ENCODE results near the gene GALNT12. TPM values are rescaled to one million over a fixed set of nuclear protein-coding genes. Genes with fewer than 3 reads are reported as not detected.

GALNT12 gene
- total RNA-seq, 2 donors from 2014 or later: 69.6 to 145 TPM

DNA sequence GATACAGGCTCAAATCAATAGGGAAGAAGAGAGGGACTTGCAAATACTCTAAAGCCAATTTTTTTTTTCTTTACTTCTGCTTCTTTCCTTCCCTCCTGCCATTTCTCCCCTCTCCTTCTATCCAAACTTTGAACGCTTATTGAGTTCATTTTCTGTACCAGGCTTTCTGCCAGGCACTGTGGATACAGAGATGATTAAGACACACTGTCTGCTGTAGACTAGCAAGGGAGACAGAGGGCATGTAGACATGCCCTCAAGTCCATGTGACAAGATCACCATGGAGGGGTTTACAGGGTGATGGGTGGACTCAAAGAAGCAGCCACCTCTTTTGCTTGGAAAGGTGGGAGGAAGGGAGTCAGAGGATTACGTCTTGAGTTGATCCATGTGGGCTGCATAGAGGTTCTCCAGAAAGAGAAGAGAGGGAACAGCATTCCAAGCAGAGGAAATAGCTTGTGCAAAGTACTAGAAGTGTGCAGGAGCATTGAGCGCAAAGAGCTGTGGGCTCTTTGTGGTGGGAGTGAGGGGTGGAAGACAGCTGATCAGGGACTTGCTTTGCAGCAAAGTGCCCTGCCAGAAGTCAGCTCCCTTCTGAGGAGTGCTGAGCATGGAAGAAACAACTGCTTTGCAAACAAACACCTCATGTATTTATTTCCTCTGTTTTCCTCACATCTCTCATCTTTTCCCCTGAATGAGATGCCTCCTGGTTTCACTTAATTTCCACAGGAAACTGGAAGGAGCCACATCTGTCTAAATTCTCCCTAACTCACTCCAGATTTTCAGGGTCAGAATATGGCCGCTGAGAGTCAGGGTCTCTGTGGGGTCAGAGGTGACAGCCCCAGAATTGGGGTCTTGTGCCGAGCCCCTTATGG lies 71.9 kb downstream of the GALNT12 start:
- Histone ChIP-seq H3K9ac (ENCODE audit: low read depth in 2 of 2, low read length in 2 of 2) (no peak overlapping the region), H3K4me3 (no peak overlapping the region), H3K36me3 (no peaks in the 10 kb centered on the region), H3K9me3 (no peaks in the 10 kb centered on the region), H3K4me1 (no peaks in the 10 kb centered on the region), H3K27ac (no peak overlapping the region), H3K27me3 (no peaks in the 10 kb centered on the region)
- no peak for DNase-seq
- intact Hi-C loops (cut with DNase I): no loop called here
- TF ChIP-seq, protein P1, sequence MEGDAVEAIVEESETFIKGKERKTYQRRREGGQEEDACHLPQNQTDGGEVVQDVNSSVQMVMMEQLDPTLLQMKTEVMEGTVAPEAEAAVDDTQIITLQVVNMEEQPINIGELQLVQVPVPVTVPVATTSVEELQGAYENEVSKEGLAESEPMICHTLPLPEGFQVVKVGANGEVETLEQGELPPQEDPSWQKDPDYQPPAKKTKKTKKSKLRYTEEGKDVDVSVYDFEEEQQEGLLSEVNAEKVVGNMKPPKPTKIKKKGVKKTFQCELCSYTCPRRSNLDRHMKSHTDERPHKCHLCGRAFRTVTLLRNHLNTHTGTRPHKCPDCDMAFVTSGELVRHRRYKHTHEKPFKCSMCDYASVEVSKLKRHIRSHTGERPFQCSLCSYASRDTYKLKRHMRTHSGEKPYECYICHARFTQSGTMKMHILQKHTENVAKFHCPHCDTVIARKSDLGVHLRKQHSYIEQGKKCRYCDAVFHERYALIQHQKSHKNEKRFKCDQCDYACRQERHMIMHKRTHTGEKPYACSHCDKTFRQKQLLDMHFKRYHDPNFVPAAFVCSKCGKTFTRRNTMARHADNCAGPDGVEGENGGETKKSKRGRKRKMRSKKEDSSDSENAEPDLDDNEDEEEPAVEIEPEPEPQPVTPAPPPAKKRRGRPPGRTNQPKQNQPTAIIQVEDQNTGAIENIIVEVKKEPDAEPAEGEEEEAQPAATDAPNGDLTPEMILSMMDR (IDR thresholded peaks at IDR 0.05): no peak

DNA sequence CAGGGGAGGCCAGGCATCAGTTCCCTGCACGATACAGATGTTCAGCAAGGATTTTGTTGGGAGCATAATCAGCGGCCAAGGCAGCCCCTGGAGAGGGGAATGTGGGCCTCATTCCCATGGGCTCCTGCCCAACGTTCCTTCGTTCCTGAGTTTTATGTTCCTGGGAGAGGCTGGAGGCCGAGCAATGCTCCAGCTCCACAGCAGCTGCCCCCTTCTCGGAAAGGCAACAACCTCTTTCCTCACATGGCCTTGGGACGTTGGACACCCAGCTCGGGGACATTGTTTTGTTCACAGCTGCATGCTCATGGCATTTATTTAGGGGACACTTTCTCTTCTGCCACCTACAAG lies 72.5 kb downstream of the GALNT12 start:
- Histone ChIP-seq H3K4me3 (no peak overlapping the region), H3K27ac (no peak overlapping the region), H3K27me3 (no peaks in the 10 kb centered on the region), H3K36me3 (no peaks in the 10 kb centered on the region), H3K4me1 (no peaks in the 10 kb centered on the region), H3K9me3 (no peaks in the 10 kb centered on the region), H3K9ac (ENCODE audit: low read depth in 2 of 2, low read length in 2 of 2) (no peak overlapping the region)
- intact Hi-C loops (cut with DNase I): no loop called here
- DNase-seq: no peak
- TF ChIP-seq, protein P1 (IDR thresholded peaks at IDR 0.05): no peak

DNA sequence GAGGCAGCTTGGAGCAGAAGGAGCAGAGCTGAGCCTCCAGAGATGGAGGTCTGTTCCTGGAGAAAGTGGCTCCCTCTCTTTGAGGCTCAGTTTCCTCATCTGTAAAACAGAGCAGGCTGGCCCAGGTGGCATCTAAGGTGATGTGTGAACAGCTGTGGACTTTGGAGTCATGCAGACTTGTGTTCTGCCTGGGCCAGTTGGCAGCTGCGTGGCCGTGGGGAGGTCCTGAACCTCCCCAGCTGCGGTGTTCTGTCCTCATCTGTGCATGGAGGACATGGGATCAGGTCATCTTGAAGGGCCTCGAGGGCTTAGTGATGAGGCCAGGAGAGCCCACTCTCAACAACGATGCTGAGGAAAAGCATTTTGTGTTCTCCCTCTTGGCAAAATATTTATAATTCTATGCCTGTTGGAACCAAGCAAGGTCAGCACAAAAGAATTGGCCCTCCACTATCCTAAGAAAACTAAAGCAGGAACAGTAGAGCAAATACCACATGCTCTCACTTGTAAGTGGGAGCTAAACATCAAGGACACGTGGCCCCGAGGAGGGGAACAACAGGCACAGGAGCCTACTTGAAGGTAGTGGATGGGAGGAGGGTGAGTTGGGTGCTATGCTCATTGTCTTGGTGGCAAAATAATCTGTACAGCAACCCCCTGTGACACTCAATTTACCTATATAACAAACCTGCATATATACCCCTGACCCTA lies 73.0 kb downstream of the GALNT12 start:
- Histone ChIP-seq H3K9me3 (no peaks in the 10 kb centered on the region), H3K27ac (no peak overlapping the region), H3K27me3 (no peaks in the 10 kb centered on the region), H3K9ac (ENCODE audit: low read depth in 2 of 2, low read length in 2 of 2) (no peak overlapping the region), H3K4me1 (no peaks in the 10 kb centered on the region), H3K36me3 (no peaks in the 10 kb centered on the region), H3K4me3 (no peak overlapping the region)
- TF ChIP-seq, protein P1 (IDR thresholded peaks at IDR 0.05): no peak
- DNase-seq: no peak
- intact Hi-C loops (cut with DNase I): no loop called here

DNA sequence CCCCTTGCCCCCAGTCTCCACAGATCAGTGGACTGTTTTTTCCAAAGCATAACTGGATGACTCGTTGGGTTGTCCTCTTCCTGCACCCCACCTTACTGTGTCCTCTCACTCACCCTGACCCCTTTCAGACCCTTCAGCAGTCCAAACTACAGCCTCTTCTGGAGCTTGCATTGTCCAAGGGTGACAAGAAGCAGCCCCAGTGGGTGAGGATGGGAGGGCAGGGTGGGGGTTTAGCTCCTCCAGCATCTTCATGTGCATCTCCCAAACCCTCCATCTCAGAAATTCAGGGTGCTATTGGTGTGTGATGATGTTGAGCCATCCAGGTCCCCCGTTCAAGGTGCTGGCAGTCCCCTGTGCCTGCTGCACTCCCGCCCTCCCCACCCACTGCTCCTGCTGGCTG lies 73.9 kb downstream of the GALNT12 start:
- DNase-seq: no peak
- H3K27me3 ChIP-seq: no peaks in the 10 kb centered on the region
- H3K9ac ChIP-seq (ENCODE audit: low read depth in 2 of 2, low read length in 2 of 2): no peak overlapping the region
- H3K4me3 ChIP-seq: no peak overlapping the region
- no peaks in the 10 kb centered on the region for H3K36me3 ChIP-seq
- intact Hi-C loops (cut with DNase I): no loop called here
- H3K9me3 ChIP-seq: no peaks in the 10 kb centered on the region
- H3K4me1 ChIP-seq: no peaks in the 10 kb centered on the region
- no peak overlapping the region for H3K27ac ChIP-seq
- TF ChIP-seq, protein P1 (IDR thresholded peaks at IDR 0.05): no peak

DNA sequence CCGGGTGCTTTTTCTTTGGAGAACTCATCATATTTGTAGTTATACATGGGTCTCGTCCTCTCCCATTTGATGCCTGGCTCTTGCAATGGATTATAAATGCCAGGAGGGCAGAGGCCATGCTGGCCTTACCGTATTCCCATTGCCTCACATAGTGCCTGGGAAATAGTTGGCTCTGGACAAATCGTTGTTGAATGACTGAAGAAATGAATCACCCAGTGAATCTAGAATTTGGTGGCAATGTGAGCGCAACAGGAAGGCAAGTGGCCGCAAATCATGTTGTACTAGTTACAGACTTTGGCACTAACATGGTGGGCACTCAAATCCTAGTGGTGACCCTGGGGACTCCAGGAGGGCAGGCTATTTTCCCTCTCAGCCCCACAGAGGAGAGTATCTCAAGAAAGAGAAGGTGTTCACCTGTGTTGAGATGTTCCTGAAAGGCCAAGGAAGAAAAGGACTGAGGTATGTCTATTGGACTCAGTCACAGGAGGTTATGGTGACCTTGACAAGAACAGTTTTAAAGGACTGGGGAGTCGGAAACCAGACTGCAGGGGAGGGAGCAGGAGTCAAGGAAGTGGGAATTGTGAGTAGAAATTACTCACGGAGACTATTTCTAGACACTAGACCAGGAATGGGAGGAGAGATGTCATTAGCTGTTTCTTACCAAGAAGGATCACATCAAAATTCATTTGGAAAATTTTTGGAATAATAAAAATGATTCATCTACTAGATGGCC lies 74.5 kb downstream of the GALNT12 start:
- H3K27ac ChIP-seq: no peak overlapping the region
- intact Hi-C loops (cut with DNase I): no loop called here
- no peaks in the 10 kb centered on the region for H3K36me3 ChIP-seq

More for the DNA sequence above, 74.5 kb downstream of the GALNT12 start:
- TF ChIP-seq, protein P1 (IDR thresholded peaks at IDR 0.05): no peak
- Histone ChIP-seq H3K27me3 (no peaks in the 10 kb centered on the region), H3K4me1 (no peaks in the 10 kb centered on the region), H3K9ac (ENCODE audit: low read depth in 2 of 2, low read length in 2 of 2) (no peak overlapping the region), H3K4me3 (no peak overlapping the region), H3K9me3 (no peaks in the 10 kb centered on the region)
- DNase-seq: no peak

Data from colonic mucosa (tissue), 4 donors.